ENCODE data around the gene NFX1.

- TF ChIP-seq CTCF (IDR thresholded peaks at IDR 0.05) (no peak), EP300 (IDR thresholded peaks at IDR 0.05) (no peak), POLR2A (IDR thresholded peaks at IDR 0.05) (no peak)
Observed at GRCh38 chr9:33291901-33292300, 1.6 kb downstream of the NFX1 start.
